OCI-LY7 (cell line): Measurements from ENCODE around the gene RALA.

ENCODE experiments used
- EZH2phosphoT487 ChIP-seq: fragments of 200-600 bp; sonication (generic); IDR thresholded peaks from 2 replicates; pipeline ENCODE4 v1.6.1; 2018; ENCODE audit warnings: low read depth, borderline replicate concordance, mild to moderate bottlenecking, mixed run types, antibody characterized with exemption, low read length, moderate library complexity, mixed read lengths
- TF ChIP-seq, protein P1 (sequence below): fragments of 200-600 bp; sonication (generic); conservative IDR thresholded peaks from 2 replicates; pipeline ENCODE4 v1.5.1; 2014; ENCODE audit warnings: mild to moderate bottlenecking, antibody characterized with exemption, low read length, moderate library complexity, mixed read lengths

DNA sequence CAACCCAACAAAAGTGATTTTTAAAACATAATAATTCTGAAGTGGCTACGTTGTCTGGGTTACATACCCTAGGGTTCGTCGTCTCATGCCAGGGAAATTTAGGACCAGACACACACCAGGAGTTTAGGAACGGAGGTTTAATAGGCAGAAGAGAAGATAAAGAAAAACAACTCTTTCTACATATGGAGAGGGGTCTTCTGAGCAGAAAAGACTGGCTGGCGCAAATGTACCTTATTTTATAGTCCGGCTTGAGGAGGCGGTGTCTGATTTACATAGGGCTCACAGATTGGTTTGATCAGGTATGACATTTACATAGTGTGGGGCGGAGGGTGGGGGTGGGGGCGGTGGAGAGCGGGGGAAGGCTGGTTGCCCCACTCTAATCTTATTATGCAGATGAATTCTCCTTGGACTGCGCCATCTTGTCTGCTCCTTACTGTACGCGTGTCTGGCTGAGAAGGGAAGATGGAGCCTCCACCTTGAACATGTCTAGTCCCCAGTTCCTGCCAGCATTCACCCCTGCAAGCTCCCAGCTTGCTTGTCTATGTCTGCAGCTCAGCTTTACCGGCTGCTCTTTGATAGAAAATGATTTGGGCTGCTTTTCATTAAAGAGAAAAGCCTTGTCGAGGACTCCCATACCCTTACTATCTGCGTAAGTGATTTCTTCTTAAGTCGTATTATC lies 98.7 kb downstream of the RALA start:
- TF ChIP-seq, protein P1, sequence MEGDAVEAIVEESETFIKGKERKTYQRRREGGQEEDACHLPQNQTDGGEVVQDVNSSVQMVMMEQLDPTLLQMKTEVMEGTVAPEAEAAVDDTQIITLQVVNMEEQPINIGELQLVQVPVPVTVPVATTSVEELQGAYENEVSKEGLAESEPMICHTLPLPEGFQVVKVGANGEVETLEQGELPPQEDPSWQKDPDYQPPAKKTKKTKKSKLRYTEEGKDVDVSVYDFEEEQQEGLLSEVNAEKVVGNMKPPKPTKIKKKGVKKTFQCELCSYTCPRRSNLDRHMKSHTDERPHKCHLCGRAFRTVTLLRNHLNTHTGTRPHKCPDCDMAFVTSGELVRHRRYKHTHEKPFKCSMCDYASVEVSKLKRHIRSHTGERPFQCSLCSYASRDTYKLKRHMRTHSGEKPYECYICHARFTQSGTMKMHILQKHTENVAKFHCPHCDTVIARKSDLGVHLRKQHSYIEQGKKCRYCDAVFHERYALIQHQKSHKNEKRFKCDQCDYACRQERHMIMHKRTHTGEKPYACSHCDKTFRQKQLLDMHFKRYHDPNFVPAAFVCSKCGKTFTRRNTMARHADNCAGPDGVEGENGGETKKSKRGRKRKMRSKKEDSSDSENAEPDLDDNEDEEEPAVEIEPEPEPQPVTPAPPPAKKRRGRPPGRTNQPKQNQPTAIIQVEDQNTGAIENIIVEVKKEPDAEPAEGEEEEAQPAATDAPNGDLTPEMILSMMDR = no peak
- TF ChIP-seq EZH2phosphoT487 = no peak
